ENCODE data around the gene CD9. TPM values are rescaled to one million over a fixed set of nuclear protein-coding genes. Genes with fewer than 3 reads are reported as not detected.

CD9 gene
- polyA plus RNA-seq, 1 of the 3 experiments (the other 2 are of a cell fraction) = 76.6 TPM

DNA sequence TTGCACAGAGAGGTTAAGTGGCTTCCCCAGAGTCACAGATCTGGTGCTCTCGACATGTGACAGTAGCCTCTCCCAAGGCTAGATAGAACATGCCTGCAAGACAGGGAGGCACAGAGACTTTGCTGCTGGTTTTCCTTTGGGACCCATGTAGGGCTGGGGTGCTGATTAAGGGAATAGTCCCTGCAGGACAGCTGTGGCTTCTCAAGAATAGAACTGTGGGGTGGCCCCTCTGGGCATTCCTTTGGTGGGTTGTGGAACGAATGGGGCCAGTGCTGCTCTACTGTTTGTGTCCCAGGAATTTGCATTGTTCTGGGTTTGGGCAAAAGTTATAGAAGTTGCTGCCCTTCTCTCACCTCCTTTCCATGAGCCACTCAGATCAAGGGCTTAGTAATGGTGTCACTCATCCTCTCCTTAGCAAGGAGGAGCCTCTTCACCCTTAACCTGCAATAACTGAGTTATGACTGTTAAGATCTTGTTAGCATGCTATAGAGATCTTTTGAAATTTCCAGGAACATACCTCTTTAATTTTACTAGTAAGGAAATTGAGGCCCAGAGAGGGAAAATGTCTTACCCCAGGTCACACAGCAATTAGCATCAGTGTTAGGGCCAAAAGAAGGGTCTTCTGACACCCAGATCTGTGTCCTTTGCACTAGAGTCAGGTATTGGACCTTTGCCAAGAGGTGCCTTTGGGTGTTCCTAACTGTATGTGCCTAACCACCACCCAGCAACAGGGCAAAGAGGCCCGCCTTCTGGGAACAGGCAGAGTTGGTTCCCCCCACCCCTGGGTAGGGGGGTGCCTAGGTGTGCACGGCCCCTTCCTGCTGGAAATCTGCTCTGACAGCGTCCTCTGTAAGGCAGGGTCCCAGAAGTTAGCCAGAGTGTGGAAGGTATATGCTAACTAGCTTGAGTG is 31.4 kb downstream of the CD9 start:
- Histone ChIP-seq H3F3A (replicated peaks; ENCODE audit: insufficient read depth) (no peaks in the 10 kb centered on the region), H3K79me2 (ENCODE audit: insufficient read depth) (no peaks in the 10 kb centered on the region; the same call in 1 of the 2 replicates), H3K9me3 (no peaks in the 10 kb centered on the region), H3K4me1 (ENCODE audit: control insufficient read depth in 1 of 2, insufficient read depth in 2 of 2, low read depth in 1 of 2, low read length in 1 of 2) (peaks cover 16 to 69% of the 10 kb centered on the region in 2 experiments; a peak in 2 of 4 replicates), H3K9ac (no peak overlapping the region), H3K4me3 (ENCODE audit: low read depth in 2 of 2, low read length in 1 of 2) (no peak overlapping the region), H3K27ac (ENCODE audit: low read depth in 2 of 2, low read length in 1 of 2) (no peak overlapping the region; a peak in 1 of 4 replicates), H4K20me1 (ENCODE audit: insufficient read depth) (no peaks in the 10 kb centered on the region), H2AFZ (ENCODE audit: low read depth) (no peak overlapping the region), H3K4me2 (no peak overlapping the region), H3K27me3 (ENCODE audit: insufficient read depth) (no peaks in the 10 kb centered on the region), H3K9me2 (no peaks in the 10 kb centered on the region), H3K36me3 (replicated peaks in 1 of 2; ENCODE audit: control insufficient read depth in 1 of 2, insufficient read depth in 2 of 2, low read length in 1 of 2) (peaks cover 0 to 3% of the 10 kb centered on the region in 2 experiments)
- no peak for TF ChIP-seq MAX (IDR thresholded peaks at IDR 0.05; ENCODE audit: low read depth)
- TF ChIP-seq, protein P1, sequence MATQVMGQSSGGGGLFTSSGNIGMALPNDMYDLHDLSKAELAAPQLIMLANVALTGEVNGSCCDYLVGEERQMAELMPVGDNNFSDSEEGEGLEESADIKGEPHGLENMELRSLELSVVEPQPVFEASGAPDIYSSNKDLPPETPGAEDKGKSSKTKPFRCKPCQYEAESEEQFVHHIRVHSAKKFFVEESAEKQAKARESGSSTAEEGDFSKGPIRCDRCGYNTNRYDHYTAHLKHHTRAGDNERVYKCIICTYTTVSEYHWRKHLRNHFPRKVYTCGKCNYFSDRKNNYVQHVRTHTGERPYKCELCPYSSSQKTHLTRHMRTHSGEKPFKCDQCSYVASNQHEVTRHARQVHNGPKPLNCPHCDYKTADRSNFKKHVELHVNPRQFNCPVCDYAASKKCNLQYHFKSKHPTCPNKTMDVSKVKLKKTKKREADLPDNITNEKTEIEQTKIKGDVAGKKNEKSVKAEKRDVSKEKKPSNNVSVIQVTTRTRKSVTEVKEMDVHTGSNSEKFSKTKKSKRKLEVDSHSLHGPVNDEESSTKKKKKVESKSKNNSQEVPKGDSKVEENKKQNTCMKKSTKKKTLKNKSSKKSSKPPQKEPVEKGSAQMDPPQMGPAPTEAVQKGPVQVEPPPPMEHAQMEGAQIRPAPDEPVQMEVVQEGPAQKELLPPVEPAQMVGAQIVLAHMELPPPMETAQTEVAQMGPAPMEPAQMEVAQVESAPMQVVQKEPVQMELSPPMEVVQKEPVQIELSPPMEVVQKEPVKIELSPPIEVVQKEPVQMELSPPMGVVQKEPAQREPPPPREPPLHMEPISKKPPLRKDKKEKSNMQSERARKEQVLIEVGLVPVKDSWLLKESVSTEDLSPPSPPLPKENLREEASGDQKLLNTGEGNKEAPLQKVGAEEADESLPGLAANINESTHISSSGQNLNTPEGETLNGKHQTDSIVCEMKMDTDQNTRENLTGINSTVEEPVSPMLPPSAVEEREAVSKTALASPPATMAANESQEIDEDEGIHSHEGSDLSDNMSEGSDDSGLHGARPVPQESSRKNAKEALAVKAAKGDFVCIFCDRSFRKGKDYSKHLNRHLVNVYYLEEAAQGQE (IDR thresholded peaks at IDR 0.05; ENCODE audit: low read depth, low read length) = no peak
- no peak for TF ChIP-seq USF1 (IDR thresholded peaks at IDR 0.05; ENCODE audit: borderline replicate concordance, low read depth)
- TF ChIP-seq IRF3 (IDR thresholded peaks at IDR 0.05; ENCODE audit: low read depth, low read length) = no peak
- TF ChIP-seq EP300 (IDR thresholded peaks at IDR 0.05; ENCODE audit: borderline replicate concordance in 1 of 2, low read depth in 1 of 2, low read length in 1 of 2) = no peak
- no peak for TF ChIP-seq POLR2AphosphoS5 (IDR thresholded peaks at IDR 0.05; ENCODE audit: low read depth, low read length)
- 93% methylated on average over 3 of the region's 5 CpGs for WGBS (ENCODE audit: low lambda C conversion rate)
- CTCF ChIA-PET = interaction anchor here (1.3 to 4.0 kb wide), 3 partner anchors 36 to 168 kb away, joined by 4 to 20 read pairs (median 12); no protein-coding TSS in a partner anchor
- no peak for DNase-seq
- POLR2A ChIA-PET = no interaction called here
